Measurements from ENCODE around the gene CD9. TPM values are rescaled to one million over a fixed set of nuclear protein-coding genes. Genes with fewer than 3 reads are reported as not detected.

CD9 gene
- total and polyA plus RNA-seq, 2 donors (not counting 3 experiments of a cell fraction or from before 2014, with no cell fraction given) = 379 to 1,225 TPM

DNA sequence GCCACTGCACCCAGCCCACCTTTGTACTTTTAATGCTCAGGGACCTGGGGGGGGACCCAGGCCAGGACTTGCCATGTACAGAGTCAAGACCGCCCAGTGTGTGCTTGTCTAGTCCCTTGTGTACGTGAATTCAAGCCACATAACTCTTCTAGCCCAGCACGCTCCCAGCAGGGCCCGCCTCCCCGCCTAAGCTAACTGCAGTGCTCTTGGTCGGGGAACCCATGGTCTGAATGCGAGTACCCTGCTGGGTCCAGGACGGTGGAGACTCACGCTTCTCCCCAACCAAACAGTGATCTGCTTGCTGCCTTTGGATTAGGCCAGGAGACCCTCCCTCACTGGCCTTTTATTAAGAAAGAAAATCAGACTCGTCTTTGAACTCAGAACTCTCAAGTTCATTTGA, 23.3 kb downstream of the CD9 start:
- Histone ChIP-seq H3K27me3 (ENCODE audit: control insufficient read depth in 2 of 2, insufficient read depth in 2 of 2, low read length in 2 of 2) (no peaks in the 10 kb centered on the region), H4K20me1 (replicated peaks; ENCODE audit: control insufficient read depth, extremely low read depth, insufficient read depth, low read length) (no peaks in the 10 kb centered on the region), H3K27ac (ENCODE audit: insufficient read depth, low read depth, low read length) (no peak overlapping the region), H3K9me1 (replicated peaks; ENCODE audit: control insufficient read depth, extremely low read depth, insufficient read depth, low read length) (no peaks in the 10 kb centered on the region), H3K4me3 (replicated peaks in 1 of 3; ENCODE audit: insufficient read depth in 1 of 3, low read depth in 1 of 3, low read length in 3 of 3) (no peak overlapping the region), H2AFZ (ENCODE audit: low read depth, low read length) (no peak overlapping the region), H3K4me1 (ENCODE audit: control insufficient read depth, extremely low read depth, insufficient read depth, low read length) (peaks cover 67% of the 10 kb centered on the region), H3K79me2 (ENCODE audit: control insufficient read depth, insufficient read depth, low read length) (peaks cover 95% of the 10 kb centered on the region), H3K9ac (replicated peaks; ENCODE audit: extremely low read depth, insufficient read depth, low read length) (no peak overlapping the region), H3K36me3 (ENCODE audit: control insufficient read depth in 2 of 2, extremely low read depth in 1 of 2, insufficient read depth in 2 of 2, low read length in 2 of 2) (peaks cover 12 to 22% of the 10 kb centered on the region in 2 experiments), H3K9me3 (replicated peaks; ENCODE audit: control insufficient read depth, insufficient read depth, low read length) (no peaks in the 10 kb centered on the region), H3K4me2 (ENCODE audit: insufficient read depth, low read length) (no peak overlapping the region)
- DNase-seq (ENCODE audit: low read depth, low spot score) (no peak), FAIRE-seq (no peak)
- intact Hi-C loops (cut with micrococcal nuclease) = loop anchor here (2.0 kb wide), 1 partner anchor 19 kb away; no protein-coding TSS in a partner anchor
- TF ChIP-seq FOS (IDR thresholded peaks at IDR 0.05; ENCODE audit: borderline replicate concordance, insufficient read depth, low read length) (no peak), POLR2A (IDR thresholded peaks at IDR 0.05; ENCODE audit: low read depth, low read length) (no peak), JUN (IDR thresholded peaks at IDR 0.05; ENCODE audit: borderline replicate concordance, insufficient read depth, insufficient read length, low read depth) (no peak)
- no TSS peak for BruUV-seq (replicated peaks)
- dilution Hi-C loops (cut with MboI; ENCODE audit: extremely low pct_ligation_motif_present, low sequenced_read_pairs) = no loop called here
- CTCF ChIA-PET = interaction anchor here (1.4 to 1.8 kb wide), 2 partner anchors 22 to 55 kb away, joined by 4 to 8 read pairs; no protein-coding TSS in a partner anchor
- POLR2A ChIA-PET = no interaction called here

DNA sequence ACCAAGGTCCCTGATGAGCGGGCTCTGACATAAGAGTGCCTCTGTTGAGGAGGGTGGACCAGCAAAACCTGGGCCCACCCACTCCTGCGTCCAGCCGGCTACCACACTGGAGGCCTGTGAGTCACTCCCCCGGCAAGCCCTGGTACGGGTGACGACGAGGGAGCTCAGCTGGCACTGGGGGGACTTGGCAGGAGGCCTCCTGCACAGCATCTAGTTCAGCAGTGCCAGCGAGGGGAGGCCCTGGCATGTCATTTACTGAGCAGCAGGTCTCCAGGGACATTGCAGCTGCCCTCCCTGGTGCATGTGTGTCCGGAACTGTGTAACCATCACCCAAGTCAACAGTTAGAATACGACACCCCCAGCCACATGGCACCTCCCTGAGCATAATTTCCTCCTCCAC, 24.4 kb downstream of the CD9 start:
- CTCF ChIA-PET = interaction anchor here (0.8 to 1.9 kb wide), 6 partner anchors 12 to 187 kb away, joined by 3 to 8 read pairs (median 4); no protein-coding TSS in a partner anchor
- H2AFZ ChIP-seq (ENCODE audit: low read depth, low read length) = no peak overlapping the region
- intact Hi-C loops (cut with micrococcal nuclease) = no loop called here

More for the DNA sequence above, 24.4 kb downstream of the CD9 start:
- peaks cover 13 to 20% of the 10 kb centered on the region in 2 experiments for H3K36me3 ChIP-seq (ENCODE audit: control insufficient read depth in 2 of 2, extremely low read depth in 1 of 2, insufficient read depth in 2 of 2, low read length in 2 of 2)
- H3K9me3 ChIP-seq (replicated peaks; ENCODE audit: control insufficient read depth, insufficient read depth, low read length) = no peaks in the 10 kb centered on the region
- H3K9me1 ChIP-seq (replicated peaks; ENCODE audit: control insufficient read depth, extremely low read depth, insufficient read depth, low read length) = no peaks in the 10 kb centered on the region
- DNase-seq (ENCODE audit: low read depth, low spot score) (peak; percentile 56), FAIRE-seq (peak; percentile 87)
- no peak overlapping the region for H3K4me3 ChIP-seq (replicated peaks in 1 of 3; ENCODE audit: insufficient read depth in 1 of 3, low read depth in 1 of 3, low read length in 3 of 3)
- H3K9ac ChIP-seq (replicated peaks; ENCODE audit: extremely low read depth, insufficient read depth, low read length) = no peak overlapping the region
- TF ChIP-seq FOS (IDR thresholded peaks at IDR 0.05; ENCODE audit: borderline replicate concordance, insufficient read depth, low read length) = peak; percentile 43
- no peak for TF ChIP-seq JUN (IDR thresholded peaks at IDR 0.05; ENCODE audit: borderline replicate concordance, insufficient read depth, insufficient read length, low read depth)
- no TSS peak for BruUV-seq (replicated peaks)
- H3K4me2 ChIP-seq (ENCODE audit: insufficient read depth, low read length) = no peak overlapping the region
- POLR2A ChIA-PET = no interaction called here
- H3K79me2 ChIP-seq (ENCODE audit: control insufficient read depth, insufficient read depth, low read length) = peaks cover 97% of the 10 kb centered on the region
- H3K4me1 ChIP-seq (ENCODE audit: control insufficient read depth, extremely low read depth, insufficient read depth, low read length) = peaks cover 73% of the 10 kb centered on the region
- dilution Hi-C loops (cut with MboI; ENCODE audit: extremely low pct_ligation_motif_present, low sequenced_read_pairs) = no loop called here
- H3K27ac ChIP-seq (ENCODE audit: insufficient read depth, low read depth, low read length) = no peak overlapping the region
- H3K27me3 ChIP-seq (ENCODE audit: control insufficient read depth in 2 of 2, insufficient read depth in 2 of 2, low read length in 2 of 2) = no peaks in the 10 kb centered on the region
- H4K20me1 ChIP-seq (replicated peaks; ENCODE audit: control insufficient read depth, extremely low read depth, insufficient read depth, low read length) = no peaks in the 10 kb centered on the region
